HG02938 (cell line): Measurements from ENCODE around the gene TMEM120A.

Source experiments
- ATAC-seq: cut with Tn5 transposase; IDR thresholded peaks from one replicate; pipeline ENCODE4 v1.9.1; 2021; ENCODE audit warnings: mild to moderate bottlenecking, moderate library complexity; ENCODE audit not compliant: unreplicated experiment

The TMEM120A gene

DNA sequence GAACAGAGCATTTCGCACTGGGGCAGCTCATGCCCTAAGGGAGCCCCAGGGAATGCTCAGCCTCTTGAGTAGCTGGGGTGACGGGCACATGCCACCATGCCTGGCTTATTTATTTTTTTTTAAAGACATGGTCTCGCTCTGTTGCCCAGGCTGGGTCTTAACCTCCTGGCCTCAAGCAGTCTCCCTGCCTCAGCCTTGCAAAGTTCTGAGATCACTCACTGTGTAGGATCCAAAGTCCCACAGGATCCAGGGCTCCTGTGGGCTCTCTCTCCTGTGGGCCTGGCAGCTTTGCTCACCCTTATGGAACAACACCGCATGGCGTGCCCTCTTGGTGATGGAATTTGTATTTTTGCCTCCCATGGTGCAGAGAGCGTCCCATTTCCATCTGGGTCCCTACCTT is 34.0 kb downstream of the TMEM120A start:
- no peak for ATAC-seq

DNA sequence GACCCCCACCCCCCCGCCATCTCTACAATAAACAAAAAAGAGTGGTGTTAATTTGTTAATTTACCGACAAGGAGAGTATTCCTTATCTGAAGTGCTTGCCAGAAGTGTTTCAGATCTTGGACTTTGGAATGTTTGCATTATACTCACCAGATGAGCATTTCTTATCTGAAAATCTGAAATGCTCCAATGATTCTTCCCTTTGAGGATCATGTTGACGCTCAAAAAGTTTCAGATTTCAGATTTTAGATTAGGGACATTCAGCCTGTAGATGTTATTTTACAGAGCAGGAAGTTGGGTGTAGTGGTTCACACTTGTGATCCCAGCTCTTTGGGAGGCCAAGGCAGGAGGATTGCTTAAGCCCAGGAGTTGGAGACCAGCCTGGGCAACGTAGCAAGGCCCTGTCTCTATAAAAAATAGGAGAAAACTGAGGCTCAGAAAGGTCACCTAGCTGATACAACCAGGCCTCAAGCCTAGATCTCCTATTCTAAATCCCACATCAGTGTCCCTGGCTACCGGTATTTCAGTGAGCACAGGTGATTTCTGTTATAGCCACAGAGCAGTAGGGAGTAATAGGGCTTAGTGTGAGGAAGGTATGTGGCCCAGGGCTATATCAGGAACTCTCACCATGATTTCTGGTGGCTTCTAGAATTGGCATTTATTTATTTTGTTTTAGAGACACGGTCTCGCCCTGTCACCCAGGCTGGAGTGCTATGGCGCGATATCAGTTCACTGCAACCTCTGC is 35.4 kb downstream of the TMEM120A start:
- no peak for ATAC-seq

DNA sequence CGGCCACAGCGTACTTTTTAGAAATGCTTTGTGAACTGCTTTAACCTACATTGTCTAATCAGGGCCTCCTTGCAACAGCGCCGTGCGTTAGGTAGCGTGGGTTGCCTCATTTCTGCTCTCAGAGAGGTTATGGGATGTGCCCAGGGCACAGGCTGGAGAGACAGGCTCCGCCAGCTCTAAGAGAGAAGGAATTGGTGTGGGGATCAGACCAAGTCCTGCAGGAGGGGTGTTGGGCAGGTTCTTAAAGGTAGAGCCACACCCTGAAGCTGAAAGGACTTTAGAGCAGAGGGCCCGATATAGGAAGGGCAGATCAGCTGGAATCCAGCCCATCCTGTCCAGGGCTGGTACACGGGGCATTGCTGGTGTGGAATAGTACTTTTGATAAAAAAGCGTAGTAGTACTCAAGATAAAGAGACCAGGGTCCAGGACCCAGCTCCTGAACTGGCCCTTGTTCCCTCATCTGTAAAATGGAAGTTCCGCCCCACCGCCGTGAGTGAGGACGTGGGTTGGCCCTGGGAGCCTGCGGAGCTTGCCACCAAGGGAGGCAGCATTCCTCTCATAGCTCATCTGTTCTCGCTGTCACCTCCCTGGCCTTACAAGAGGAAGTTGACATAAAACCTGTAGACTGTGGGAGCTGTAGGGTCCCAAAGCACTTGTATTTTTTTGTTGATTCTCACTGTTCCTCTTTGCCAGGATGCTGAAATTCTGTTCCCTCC is 37.2 kb downstream of the TMEM120A start:
- no peak for ATAC-seq

DNA sequence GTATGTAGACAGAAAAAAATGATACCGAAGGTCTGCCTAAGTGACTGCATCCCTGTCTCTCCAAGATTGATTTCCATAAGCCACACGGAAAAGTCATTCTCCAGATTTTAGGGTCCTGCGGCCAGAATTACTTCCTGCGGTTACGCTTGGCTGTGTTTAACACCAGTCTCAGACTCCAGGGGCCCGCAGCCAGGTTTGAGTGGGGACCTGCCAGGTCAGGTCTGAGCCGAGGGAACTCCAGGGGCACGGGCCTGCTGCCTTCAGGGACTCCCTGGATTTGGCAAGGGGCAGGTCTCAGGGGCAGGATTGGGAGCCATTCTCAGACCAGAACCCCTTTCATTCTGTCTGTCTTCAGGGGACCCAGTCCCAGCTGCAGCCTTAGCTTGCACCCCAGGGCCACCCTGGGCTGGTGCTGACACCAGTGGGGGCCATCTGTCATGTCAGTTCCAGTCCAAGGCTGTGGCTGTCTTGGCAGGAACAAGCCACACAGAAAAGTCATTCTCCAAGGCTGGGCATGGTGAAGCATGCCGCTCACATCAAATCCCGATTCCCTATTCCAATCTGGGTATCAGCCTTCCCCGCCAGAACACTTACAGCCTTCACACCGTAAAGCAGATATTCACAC is 39.0 kb downstream of the TMEM120A start:
- no peak for ATAC-seq

DNA sequence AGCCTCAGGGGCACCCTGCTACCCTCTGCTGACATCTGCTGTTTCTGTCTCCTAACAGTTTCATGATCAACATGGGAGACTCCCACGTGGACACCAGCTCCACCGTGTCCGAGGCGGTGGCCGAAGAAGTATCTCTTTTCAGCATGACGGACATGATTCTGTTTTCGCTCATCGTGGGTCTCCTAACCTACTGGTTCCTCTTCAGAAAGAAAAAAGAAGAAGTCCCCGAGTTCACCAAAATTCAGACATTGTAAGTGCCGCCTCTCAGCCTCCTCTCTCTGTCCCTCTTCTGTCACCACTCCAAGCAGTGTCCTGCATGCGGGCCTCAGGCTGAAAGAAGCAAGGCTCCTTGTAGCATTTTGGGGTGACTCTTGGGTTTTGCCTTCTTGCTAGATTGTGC is 40.5 kb downstream of the TMEM120A start:
- ATAC-seq: no peak

DNA sequence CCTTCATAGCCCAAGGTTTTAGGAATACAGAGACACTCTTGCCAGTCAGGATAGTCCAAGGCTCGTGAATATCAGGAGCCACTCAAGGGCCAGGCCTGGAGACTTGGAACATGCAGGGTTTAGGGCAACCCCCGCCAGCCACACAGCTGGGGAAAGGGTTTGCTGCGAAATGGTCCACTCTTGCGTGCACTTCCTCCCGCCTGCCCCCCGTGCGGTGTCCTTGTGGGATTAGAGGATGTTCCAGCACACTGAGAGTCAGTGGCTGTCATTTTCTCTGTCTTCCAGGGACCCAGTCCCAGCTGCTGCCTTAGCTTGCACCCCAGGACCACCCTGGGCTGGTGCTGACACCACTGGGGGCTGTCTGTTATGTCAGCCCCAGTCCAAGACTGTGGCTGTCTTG is 41.0 kb downstream of the TMEM120A start:
- ATAC-seq: no peak

DNA sequence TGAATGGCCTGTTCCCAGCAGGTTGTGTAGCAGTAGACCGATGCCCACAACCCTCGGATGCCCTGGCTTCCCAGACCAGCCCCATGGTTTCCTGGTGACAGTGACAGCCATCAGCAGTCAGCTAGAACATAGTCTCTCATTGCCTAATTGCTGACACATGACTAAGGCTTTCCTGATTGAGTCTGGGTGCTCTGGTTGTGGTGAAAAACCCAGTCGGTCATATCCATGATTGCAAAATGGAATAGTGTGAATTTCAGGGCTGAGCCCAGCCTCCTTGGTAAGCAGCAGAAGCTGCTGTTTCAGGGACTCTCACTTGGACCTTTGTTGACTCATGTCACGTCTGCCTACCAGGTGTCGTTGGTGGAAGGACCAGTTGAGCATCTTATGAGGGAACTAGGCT is 42.9 kb downstream of the TMEM120A start:
- ATAC-seq: no peak

DNA sequence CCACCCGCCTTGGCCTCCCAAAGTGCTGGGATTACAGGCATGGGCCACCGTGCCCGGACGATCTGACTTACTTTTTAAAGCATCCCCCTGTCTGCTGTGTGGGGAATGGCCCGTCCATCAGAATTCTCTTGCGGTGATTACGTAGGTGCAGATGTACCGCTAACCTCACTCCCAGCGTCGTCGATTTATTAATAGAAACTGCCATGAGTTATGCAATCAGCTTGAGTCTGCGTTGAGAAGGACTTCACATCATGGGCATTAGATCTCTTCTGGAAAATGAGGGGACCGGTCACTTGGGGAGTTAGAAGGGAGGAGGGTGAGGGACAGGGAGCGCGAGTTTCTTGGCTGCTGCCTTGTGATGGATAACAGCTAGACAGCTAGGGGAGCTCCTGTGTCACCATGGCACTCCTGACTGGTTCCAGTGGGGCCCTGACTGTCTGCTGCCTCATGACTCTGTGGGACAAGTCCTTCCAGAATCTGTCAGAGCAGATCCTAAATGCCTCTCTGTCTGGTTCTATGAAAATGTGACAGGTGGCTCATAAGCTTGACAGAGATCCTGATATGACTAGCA is 44.2 kb downstream of the TMEM120A start:
- ATAC-seq: no peak

DNA sequence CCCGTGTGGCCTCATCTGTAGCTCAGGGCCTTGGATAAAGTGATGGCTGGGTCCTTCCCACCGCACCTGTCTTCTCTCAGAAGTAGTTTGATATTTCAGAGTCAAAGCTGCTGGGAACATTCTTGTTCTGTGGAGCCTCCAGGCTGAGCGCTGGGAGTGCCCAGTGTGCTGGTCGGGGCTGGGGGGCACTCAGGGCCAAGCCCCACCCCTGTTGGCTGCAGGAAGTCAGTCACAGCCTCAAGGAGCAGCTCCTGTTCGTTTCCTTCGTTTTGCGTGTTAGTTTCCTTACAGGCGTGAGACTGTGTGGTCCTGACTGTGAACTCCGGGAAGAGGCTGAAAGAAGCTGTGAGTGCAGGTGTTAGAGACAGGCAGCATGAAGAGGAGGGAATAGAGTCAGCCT is 46.2 kb downstream of the TMEM120A start:
- ATAC-seq: no peak

DNA sequence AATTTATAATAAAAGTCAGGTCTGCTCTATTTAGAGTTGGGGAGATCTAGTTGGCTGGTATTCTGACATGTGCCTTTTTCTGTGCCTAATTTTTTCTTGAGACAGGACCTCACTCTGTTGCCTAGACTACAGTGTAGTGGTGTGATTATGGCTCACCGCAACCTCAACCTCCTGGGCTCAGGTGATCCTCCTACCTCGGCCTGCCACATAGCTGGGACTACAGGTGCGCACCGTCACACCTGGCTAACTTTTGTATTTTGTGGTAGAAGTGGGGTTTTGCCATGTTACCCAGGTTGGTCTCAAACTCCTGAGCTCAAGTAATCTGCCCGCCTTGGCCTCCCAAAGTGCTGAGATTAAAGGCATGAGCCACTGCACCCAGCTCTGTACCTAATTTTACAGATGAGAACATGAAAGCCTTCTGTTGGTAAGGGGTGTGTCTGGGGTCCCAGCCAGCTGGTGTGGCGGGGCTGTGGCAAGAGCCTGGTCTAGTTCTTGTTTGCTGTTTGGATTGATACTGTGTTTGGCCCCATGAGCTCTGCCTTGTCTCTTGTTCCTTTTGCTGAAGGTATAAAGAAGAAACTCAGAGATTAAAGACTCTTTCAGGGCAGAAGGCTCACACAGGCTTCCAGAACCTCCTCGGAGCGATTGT is 48.1 kb downstream of the TMEM120A start:
- no peak for ATAC-seq

DNA sequence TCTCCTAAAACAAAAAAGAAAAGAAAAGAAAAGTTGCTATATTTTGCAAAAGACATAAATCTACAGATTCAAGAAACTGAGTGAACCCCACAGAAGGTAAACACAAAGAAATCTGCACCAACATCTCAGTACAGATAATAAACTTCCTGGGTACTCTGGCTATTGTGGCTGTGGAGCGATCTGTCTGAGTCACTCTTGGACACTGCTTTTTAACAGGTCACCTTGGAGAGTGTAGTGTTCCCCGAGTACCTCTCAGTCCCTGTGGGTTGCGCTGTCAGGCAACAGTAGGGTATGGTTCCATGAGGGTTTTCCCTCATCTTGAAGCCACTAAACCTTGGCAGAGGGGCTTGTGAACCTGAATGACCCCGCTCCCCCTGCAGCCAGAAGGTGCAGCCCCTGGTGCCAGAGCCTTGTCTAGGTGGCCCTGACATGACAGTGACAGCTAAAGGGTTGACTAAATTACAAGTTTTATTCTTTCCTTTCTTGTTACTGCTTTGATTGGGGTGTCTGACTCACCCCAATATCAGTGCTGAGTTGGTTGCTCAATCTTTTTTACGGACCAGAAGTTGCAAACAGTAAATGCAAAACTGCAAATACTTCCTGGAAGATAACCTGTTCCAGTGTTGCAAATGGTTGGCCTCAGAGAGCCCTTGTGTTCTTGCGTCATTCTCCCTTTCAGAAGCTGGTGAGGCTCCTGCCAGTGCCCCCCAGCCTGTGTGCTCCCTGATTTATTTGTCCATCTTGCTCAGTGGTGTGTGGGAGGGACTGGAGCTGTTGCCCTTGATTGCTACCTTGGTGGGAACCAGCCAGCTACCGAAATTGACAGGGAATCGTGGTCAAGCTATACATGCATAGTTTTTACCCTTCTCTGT is 48.9 kb downstream of the TMEM120A start:
- no peak for ATAC-seq

DNA sequence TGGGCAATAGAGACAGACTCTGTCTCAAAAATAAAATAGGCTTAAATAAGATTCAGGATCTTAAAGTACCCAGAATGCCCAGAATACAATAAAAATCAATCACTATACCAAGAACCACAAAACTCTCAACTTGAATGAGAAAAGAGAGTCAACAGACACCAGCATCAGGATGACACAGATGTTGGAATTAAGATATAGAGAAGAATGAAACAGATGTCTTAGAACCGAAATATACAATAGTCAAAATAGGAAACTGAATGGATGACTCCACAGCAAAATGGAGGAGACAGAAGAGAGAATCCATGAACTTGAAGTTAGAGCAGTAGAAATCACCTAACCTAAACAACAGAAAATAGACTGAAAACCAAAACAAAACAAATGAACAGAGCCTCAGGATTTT is 49.9 kb downstream of the TMEM120A start:
- no peak for ATAC-seq

DNA sequence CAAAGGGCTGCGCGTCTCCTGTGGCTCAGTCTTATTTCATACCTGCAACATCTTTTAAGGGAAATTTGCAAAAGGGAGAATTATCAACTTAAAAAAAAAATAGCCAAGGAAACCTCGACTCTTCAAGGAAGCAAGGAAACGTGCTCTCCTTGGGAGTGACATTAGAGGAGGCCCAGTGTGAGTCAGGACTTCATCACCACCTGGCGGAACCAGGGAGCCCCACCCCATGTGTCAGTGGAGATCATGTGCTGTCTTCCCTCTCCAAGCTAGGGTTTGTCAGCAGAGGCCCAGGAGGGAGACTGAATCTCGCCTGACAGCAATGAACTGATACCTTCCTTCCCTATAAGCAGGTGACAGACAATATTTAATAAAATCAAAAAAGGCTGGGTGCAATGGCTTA is 50.5 kb downstream of the TMEM120A start:
- no peak for ATAC-seq

DNA sequence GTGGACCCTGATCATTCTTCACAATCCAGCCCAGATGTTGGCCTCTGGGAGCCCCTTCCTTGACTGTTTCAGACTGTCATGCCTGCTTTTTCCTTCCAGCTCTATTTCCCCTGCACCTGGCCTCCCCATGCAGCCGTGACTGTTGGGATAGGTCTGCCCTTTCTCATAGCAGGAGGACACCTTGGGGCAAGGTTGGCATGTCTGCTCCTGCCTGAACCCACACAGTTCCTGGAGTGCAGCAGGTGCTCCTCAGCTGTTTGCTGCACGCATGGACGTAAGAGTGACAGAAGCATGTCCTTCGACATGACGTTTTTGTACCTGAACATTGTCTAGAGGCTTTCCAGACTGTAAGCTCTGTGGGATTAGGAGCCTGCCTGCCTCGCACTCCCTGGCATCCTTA is 55.5 kb downstream of the TMEM120A start:
- no peak for ATAC-seq

DNA sequence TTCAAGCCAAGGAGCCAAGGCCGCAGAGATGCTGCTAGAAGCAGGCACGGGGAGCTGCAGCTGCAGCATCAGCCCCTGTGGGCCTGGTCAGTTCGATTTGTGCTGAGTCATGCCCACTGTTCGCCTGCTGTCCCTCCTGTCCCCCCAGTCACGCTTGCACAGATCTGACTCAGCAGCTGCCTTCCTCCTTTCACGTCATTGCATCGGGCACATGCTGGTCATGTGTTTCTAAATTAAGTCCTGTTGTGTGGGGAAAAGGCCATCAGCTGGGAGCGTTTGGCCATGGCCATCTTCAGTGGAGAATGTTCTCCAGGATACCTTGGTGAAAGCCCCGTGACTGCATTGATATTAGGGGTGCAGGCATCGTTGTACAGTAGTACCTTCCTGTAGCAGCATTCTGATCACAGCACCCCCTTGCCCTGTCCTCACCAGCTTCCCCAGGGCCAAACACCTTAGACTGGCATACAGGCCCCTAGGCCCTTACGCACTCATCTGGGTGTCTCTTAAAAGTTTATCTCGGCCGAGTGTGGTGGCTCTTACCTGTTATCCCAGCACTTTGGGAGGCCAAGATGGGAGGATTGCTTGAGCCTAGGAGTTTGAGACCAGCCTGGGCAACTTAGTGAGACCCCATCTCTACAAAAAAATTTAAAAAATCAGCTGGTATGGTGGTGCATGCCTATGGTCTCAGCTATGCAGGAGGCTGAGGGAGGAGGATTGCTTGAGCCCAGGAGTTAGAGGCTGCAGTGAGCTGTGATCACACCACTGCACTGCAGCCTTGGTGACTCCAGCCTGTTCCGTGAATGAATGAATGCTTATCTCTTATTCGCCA is 56.2 kb downstream of the TMEM120A start:
- no peak for ATAC-seq
